ENCODE data around the gene NPW.

GRCh38 chr16:2025251-2025650 is 5.7 kb downstream of the NPW start:
- TF ChIP-seq POLR2A (IDR thresholded peaks at IDR 0.05; ENCODE audit: low read depth, low read length) (no peak), POLR2AphosphoS5 (IDR thresholded peaks at IDR 0.05; ENCODE audit: low read depth, low read length) (no peak), TAF1 (IDR thresholded peaks at IDR 0.05; ENCODE audit: borderline replicate concordance, low read depth, low read length) (no peak)
